Midbrain (tissue), 1 donor: Measurements from ENCODE around the gene ZDHHC12.
A peak's percentile ranks its signal among the peaks of the same experiment; 100 is the strongest.
"Not testable (repeated sequence)": the region's sequence is repeated elsewhere in the genome, so short reads cannot be mapped to it uniquely, and the experiment has no call there.

Experiments
- DNase-seq: peaks from one replicate; lab custom pipeline; 2025; lab: John Stamatoyannopoulos, UW

The ZDHHC12 gene

GRCh38 chr9:128707446-128707845, 16.5 kb downstream of the ZDHHC12 start:
- DNase-seq, result no peak

GRCh38 chr9:128706671-128707381, 17.1 kb downstream of the ZDHHC12 start:
- DNase-seq, result no peak

- no peak for DNase-seq
These were observed 17.9 kb downstream of the ZDHHC12 start for GRCh38 chr9:128706045-128706444.

GRCh38 chr9:128705051-128705965, 18.6 kb downstream of the ZDHHC12 start:
- no peak for DNase-seq

GRCh38 chr9:128704356-128704670, 19.6 kb downstream of the ZDHHC12 start:
- DNase-seq, result no peak

GRCh38 chr9:128703616-128704355, 20.1 kb downstream of the ZDHHC12 start:
- no peak for DNase-seq

GRCh38 chr9:128702949-128703615, 20.8 kb downstream of the ZDHHC12 start:
- no peak for DNase-seq

GRCh38 chr9:128702445-128702948, 21.4 kb downstream of the ZDHHC12 start, which contains the start of gene PKN3:
TSS of gene PKN3 (plus strand) at chr9:128702503. CDS start at chr9:128702916, 413 bp downstream.
- peak; percentile 61 for DNase-seq

- DNase-seq, result no peak
These were observed 22.6 kb downstream of the ZDHHC12 start for GRCh38 chr9:128701227-128701854.

- not testable (repeated sequence) for DNase-seq
These were observed 24.7 kb downstream of the ZDHHC12 start for GRCh38 chr9:128699096-128699795.

- no peak for DNase-seq
These were observed 26.8 kb downstream of the ZDHHC12 start for GRCh38 chr9:128696923-128697707.

- no peak for DNase-seq
These were observed 29.6 kb downstream of the ZDHHC12 start for GRCh38 chr9:128694344-128694743.

GRCh38 chr9:128693738-128694137, 30.2 kb downstream of the ZDHHC12 start:
- not testable (repeated sequence) for DNase-seq

GRCh38 chr9:128690684-128691034, 33.3 kb downstream of the ZDHHC12 start:
- DNase-seq, result no peak

GRCh38 chr9:128689820-128690683, 33.9 kb downstream of the ZDHHC12 start:
- DNase-seq, result peak; percentile 29

GRCh38 chr9:128689293-128689774, 34.6 kb downstream of the ZDHHC12 start:
- no peak for DNase-seq

GRCh38 chr9:128688501-128689292, 35.2 kb downstream of the ZDHHC12 start, which contains the start of gene SET:
TSS of gene SET (plus strand) at chr9:128689222. CDS start at chr9:128689583, 361 bp downstream.
- peak; percentile 95 for DNase-seq

- DNase-seq, result no peak
These were observed 36.5 kb downstream of the ZDHHC12 start for GRCh38 chr9:128687453-128687852.
